ENCODE results near the gene APLP2.

Gene APLP2

DNA sequence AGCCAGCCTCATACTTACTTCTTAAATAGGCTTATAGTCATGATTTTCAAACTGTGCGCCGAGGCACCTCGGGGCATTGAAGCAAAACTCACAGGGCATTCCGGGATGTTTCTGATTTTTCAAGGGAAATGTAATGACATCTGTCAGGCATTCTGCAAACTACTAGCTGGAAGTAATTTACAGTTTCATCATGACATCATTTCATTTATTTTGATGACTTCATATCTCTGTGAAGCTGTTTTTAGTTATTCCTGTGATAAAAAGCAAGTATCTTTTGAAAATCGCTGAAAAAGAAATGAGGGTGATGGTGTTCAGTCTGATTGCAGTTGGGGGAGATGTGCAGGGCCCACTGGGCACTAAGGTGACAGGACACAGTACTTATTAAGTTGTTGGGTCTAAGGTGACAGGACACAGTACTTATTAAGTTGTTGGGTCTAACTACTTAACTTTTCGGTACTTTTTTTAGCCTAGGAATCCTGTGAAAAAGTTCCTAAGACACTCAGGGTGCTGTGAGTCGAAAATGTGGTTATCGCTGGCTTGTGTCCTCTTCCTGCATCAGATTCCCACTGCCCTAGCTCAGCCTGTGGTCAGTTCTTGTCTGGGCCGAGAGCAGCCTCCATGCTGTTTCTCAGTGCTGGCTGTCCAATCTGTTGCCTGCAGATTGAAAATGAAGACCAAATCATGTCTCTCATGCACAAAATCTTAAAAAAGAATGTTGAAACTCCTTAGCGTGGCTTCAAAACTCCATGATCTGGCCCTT, 42.6 kb downstream of the APLP2 start:
- TF ChIP-seq, protein P1, sequence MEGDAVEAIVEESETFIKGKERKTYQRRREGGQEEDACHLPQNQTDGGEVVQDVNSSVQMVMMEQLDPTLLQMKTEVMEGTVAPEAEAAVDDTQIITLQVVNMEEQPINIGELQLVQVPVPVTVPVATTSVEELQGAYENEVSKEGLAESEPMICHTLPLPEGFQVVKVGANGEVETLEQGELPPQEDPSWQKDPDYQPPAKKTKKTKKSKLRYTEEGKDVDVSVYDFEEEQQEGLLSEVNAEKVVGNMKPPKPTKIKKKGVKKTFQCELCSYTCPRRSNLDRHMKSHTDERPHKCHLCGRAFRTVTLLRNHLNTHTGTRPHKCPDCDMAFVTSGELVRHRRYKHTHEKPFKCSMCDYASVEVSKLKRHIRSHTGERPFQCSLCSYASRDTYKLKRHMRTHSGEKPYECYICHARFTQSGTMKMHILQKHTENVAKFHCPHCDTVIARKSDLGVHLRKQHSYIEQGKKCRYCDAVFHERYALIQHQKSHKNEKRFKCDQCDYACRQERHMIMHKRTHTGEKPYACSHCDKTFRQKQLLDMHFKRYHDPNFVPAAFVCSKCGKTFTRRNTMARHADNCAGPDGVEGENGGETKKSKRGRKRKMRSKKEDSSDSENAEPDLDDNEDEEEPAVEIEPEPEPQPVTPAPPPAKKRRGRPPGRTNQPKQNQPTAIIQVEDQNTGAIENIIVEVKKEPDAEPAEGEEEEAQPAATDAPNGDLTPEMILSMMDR (IDR thresholded peaks at IDR 0.05; ENCODE audit: low read depth, low read length, missing control alignments): no peak
- H3K4me3 ChIP-seq (ENCODE audit: low read depth, low read length): no peak overlapping the region
- no peak for DNase-seq (ENCODE audit: low read depth)

DNA sequence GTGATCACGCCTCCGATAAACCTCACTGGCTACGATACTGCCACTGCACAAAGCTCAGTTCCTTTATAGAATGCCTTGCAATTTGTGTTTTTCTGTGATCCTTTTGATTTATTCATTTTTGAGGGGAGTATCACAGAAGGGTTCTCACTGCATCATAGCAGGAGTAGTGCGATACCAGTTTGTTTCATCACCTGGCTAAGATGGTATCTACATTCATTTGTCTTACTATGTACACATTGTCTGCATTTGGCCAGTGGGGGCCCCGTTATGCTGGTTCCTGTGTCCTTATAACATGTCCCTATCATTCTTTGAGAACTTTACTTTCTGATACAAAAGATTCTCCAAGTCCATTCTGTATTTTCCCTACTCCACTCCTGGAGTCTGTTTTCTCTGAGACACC, 44.6 kb downstream of the APLP2 start:
- TF ChIP-seq, protein P1 (IDR thresholded peaks at IDR 0.05; ENCODE audit: low read depth, low read length, missing control alignments): no peak
- no peak overlapping the region for H3K4me3 ChIP-seq (ENCODE audit: low read depth, low read length)
- no peak for DNase-seq (ENCODE audit: low read depth)

DNA sequence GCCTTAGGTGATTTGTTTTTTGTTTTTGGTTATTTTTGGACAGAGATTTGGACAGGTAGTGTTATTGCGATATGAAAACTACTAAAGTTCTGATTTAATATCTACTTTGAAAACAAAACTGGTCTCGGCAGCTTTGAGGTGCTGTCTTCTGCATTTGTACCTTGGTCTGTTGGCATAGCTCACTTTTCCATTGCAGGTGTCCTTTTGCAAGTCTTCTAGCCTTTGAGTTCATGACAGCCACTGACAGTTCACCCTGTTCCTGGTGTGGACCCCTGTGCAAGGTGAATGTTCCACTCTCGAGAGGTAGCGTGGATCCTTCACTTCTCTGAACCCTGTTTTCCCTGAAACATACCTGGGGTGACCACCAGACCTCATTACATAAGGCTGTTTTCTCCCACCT, 45.0 kb downstream of the APLP2 start:
- no peak for DNase-seq (ENCODE audit: low read depth)
- H3K4me3 ChIP-seq (ENCODE audit: low read depth, low read length): no peak overlapping the region
- TF ChIP-seq, protein P1 (IDR thresholded peaks at IDR 0.05; ENCODE audit: low read depth, low read length, missing control alignments): no peak

DNA sequence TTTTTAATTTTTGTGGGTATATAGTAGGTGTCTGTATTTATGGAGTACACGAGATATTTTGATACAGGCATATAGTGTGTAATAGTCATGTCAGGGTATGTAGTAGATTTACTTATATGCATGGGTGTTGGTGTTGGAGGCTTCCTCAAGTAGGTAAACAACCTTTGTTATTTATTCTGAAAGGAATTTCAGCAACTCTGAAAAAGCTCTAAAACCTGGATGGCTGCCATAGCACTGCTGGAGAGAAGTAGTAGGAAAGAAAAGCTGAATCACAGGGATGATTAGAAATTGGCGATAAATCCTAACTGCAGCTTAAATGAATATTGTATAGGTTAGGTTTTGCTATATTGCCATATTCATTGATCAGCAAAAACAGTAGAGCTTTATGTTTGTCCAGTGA, 45.5 kb downstream of the APLP2 start:
- TF ChIP-seq, protein P1 (IDR thresholded peaks at IDR 0.05; ENCODE audit: low read depth, low read length, missing control alignments): no peak
- no peak overlapping the region for H3K4me3 ChIP-seq (ENCODE audit: low read depth, low read length)
- no peak for DNase-seq (ENCODE audit: low read depth)

DNA sequence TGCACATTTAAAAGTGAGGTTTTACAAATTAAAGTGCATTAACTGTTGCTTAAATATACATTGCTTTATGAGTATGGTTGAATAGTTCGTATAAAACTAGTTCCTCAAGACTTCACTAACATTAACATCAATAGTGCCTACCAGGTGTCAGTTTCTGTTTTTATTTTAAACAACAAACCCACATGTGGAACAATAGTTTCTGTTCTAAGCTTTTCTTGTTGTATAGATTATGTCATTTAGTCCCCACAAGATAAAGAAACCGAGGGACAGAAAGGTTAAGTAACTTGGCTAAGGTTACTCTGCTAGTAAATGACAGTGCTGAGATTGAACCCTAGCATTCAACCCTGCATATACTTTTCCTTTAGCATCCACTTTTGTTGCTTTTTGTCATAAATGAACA, 48.5 kb downstream of the APLP2 start:
- peak; percentile 35 for DNase-seq (ENCODE audit: low read depth)
- TF ChIP-seq, protein P1 (IDR thresholded peaks at IDR 0.05; ENCODE audit: low read depth, low read length, missing control alignments): no peak
- no peak overlapping the region for H3K4me3 ChIP-seq (ENCODE audit: low read depth, low read length)

DNA sequence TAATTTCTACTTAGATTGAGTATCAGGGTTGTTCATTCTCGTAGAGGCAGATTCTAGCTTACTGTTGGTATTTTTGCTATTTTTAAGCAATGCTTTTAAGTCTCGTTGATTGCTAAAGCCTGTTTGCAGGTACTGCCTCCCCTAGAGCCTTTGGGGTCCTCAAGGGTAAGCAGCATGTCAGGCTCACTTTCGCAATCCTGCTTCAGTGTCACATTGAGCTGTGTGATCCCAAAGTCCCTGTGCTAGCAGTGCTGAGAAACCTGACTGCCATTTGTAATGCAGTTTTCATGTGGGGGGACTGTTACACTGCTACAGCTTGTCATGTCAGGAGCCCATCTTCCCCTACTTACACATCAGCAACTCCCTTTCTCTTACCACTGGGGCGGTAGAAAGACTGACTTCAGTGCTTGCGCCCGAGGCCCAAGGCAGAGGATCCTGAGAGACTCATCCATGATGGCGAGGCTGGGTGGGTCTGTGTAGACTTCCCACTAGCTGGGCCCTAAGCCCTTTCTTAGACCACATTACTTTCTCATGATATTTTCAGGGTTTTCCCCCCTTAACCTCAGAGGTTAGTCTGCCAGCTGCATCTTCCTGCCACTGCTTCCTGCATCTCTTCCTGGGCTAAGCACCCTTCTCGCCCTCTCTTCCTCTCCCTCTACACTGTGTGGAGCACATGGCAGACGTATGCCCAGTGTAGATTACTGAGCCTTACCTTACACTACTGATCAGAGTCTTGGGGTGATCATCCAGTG, 49.1 kb downstream of the APLP2 start:
- TF ChIP-seq, protein P1 (IDR thresholded peaks at IDR 0.05; ENCODE audit: low read depth, low read length, missing control alignments): no peak
- no peak overlapping the region for H3K4me3 ChIP-seq (ENCODE audit: low read depth, low read length)
- DNase-seq (ENCODE audit: low read depth): no peak

All from GM12864 (cell line).